ENCODE data around the gene USP43.

USP43 gene

DNA sequence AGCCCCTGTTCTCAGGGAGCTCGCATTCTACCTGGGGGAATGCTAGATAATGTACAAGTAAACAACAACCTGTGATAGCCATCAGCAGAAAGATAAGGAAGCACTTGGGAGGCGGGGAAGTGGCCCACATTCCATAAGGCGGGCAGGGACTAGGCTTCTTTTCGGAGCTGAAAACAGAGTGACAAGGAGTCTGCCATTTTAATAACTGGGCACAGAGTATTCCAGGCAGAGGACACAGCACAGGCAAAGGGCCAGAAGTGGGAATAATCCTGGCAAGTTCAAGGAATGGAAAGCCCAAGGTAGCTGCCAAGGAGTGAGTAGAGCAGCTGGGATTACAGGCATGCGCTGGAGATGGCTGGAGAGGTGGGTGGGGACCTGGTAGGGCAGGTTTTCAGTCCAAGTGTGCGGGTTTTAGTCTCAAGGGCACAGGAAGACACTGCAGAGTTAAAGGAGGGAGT is 24.3 kb downstream of the USP43 start:
- TF ChIP-seq, protein P1, sequence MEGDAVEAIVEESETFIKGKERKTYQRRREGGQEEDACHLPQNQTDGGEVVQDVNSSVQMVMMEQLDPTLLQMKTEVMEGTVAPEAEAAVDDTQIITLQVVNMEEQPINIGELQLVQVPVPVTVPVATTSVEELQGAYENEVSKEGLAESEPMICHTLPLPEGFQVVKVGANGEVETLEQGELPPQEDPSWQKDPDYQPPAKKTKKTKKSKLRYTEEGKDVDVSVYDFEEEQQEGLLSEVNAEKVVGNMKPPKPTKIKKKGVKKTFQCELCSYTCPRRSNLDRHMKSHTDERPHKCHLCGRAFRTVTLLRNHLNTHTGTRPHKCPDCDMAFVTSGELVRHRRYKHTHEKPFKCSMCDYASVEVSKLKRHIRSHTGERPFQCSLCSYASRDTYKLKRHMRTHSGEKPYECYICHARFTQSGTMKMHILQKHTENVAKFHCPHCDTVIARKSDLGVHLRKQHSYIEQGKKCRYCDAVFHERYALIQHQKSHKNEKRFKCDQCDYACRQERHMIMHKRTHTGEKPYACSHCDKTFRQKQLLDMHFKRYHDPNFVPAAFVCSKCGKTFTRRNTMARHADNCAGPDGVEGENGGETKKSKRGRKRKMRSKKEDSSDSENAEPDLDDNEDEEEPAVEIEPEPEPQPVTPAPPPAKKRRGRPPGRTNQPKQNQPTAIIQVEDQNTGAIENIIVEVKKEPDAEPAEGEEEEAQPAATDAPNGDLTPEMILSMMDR (IDR thresholded peaks at IDR 0.05; ENCODE audit: low read depth, low read length), result no peak
- TF ChIP-seq, protein P2, sequence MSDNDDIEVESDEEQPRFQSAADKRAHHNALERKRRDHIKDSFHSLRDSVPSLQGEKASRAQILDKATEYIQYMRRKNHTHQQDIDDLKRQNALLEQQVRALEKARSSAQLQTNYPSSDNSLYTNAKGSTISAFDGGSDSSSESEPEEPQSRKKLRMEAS (IDR thresholded peaks at IDR 0.05; ENCODE audit: low read depth, low read length), result no peak
- TF ChIP-seq MYC (IDR thresholded peaks at IDR 0.05; ENCODE audit: low read depth, low read length) (no peak), POLR2A (IDR thresholded peaks at IDR 0.05; ENCODE audit: extremely low read depth, insufficient read length) (no peak)
- no peak for DNase-seq (ENCODE audit: low read depth)
- H3K4me3 ChIP-seq (ENCODE audit: low read depth, low read length), result no peak overlapping the region

DNA sequence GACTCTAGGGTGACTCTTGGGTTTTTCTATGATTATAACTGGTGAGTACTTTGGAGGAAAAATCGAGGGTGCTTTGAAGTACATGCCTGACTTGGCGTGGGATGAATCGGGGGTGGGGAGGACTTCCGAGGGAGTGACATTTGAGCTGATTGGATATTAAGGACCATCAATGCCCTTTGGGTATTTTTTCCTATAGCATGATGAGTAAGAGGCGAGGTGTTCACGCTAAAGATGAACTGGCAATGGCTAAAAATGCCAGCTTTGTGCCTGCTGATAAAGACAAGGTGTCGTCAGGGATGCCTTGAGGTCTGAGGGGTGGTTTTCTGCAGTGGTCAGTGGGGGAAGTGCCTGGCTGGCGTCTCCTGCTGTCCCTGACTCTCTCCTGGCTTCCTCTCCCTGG is 25.3 kb downstream of the USP43 start:
- TF ChIP-seq POLR2A (IDR thresholded peaks at IDR 0.05; ENCODE audit: extremely low read depth, insufficient read length) (no peak), MYC (IDR thresholded peaks at IDR 0.05; ENCODE audit: low read depth, low read length) (no peak)
- TF ChIP-seq, protein P1 (IDR thresholded peaks at IDR 0.05; ENCODE audit: low read depth, low read length), result no peak
- TF ChIP-seq, protein P2 (IDR thresholded peaks at IDR 0.05; ENCODE audit: low read depth, low read length), result no peak
- no peak for DNase-seq (ENCODE audit: low read depth)
- no peak overlapping the region for H3K4me3 ChIP-seq (ENCODE audit: low read depth, low read length)

DNA sequence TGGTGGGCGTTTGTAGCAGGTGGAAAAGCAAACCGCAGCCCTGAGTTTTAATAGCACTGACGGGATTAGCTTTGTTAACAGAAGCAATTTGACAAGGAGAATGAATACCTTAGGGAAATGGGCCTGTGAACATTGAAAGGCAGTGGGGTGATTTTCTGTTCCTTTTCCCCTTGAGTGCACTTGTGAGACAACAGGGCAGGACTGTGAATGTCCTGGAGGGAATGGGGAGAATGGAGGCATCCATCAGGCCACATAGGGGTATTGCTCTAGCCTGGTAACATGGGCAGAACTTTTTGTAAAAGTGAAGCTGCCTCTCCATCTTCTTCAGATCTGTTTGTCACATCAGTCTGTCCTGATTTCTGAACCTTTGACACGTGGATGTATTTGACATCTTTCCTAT is 26.2 kb downstream of the USP43 start:
- DNase-seq (ENCODE audit: low read depth), result no peak
- H3K4me3 ChIP-seq (ENCODE audit: low read depth, low read length), result no peak overlapping the region
- TF ChIP-seq, protein P1 (IDR thresholded peaks at IDR 0.05; ENCODE audit: low read depth, low read length), result no peak
- no peak for TF ChIP-seq MYC (IDR thresholded peaks at IDR 0.05; ENCODE audit: low read depth, low read length)

DNA sequence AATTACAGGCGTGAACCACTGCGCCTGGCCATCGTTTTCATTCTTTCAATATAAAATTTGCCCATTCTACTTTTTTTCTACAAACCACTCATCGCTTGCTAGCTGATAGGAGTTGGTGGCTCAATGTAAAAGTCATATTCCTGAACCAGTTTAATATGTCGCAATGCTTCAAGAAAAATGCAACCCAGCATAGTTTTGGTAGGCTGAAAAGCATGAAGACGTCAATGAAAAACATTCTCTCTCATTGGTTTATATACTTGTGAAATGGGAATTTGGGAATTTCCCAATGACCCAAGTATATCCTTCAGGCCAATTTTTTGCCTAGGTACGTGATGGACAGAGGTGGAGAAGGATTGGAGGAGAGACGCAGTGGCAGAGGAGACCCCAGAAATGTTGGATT is 26.9 kb downstream of the USP43 start:
- TF ChIP-seq, protein P2 (IDR thresholded peaks at IDR 0.05; ENCODE audit: low read depth, low read length), result no peak
- DNase-seq (ENCODE audit: low read depth), result no peak
- H3K4me3 ChIP-seq (ENCODE audit: low read depth, low read length), result no peak overlapping the region

DNA sequence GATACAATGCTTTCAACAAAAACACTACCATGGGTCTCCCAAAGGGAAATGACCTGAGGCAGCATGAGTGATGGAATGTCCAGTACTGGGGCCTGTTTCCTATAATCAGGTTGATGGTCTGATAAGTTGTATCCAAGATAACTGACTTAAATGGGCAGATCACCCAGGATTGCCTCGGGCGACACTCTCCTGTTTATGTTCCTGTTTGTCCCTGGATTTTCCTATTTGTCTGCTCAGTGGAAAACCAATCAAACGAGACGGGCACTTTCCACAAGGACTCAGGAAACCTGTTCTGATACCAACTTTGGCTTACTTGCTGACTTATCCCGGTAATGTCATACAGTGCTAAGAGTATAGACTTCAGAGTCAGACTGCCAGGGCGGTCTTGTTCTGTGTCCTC is 27.4 kb downstream of the USP43 start:
- no peak overlapping the region for H3K4me3 ChIP-seq (ENCODE audit: low read depth, low read length)
- no peak for DNase-seq (ENCODE audit: low read depth)
- TF ChIP-seq, protein P2 (IDR thresholded peaks at IDR 0.05; ENCODE audit: low read depth, low read length), result no peak
- TF ChIP-seq, protein P1 (IDR thresholded peaks at IDR 0.05; ENCODE audit: low read depth, low read length), result no peak
- no peak for TF ChIP-seq POLR2A (IDR thresholded peaks at IDR 0.05; ENCODE audit: extremely low read depth, insufficient read length)
- TF ChIP-seq MYC (IDR thresholded peaks at IDR 0.05; ENCODE audit: low read depth, low read length), result no peak

DNA sequence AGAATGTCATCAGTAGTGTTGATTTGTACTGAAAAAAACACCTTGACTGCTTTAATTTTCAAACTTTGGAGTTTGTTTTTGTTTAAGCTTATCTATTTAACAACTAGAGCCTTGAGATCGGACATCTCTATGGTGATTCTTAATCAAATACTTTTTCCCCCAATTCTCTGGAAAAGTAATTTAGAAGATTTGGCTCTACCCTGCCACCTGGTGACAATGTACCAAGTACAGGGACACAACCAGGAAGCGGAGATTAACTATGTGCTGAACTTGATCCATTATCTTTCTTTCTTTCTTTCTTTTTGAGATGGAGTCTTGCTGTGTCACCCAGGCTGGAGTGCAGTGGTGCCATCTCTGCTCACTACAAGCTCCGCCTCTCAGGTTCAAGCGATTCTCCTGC is 30.8 kb downstream of the USP43 start:
- DNase-seq (ENCODE audit: low read depth), result peak; percentile 18
- TF ChIP-seq POLR2A (IDR thresholded peaks at IDR 0.05; ENCODE audit: extremely low read depth, insufficient read length) (no peak), MYC (IDR thresholded peaks at IDR 0.05; ENCODE audit: low read depth, low read length) (no peak)
- TF ChIP-seq, protein P1 (IDR thresholded peaks at IDR 0.05; ENCODE audit: low read depth, low read length), result peak; percentile 21
- TF ChIP-seq, protein P2 (IDR thresholded peaks at IDR 0.05; ENCODE audit: low read depth, low read length), result no peak
- H3K4me3 ChIP-seq (ENCODE audit: low read depth, low read length), result no peak overlapping the region
